Testis (tissue), 3 donors: Measurements from ENCODE around the gene CETN3. TPM values are rescaled to one million over a fixed set of nuclear protein-coding genes. Genes with fewer than 3 reads are reported as not detected.

Source experiments
- DNase-seq: peaks from one replicate; pipeline ENCODE4 v3.0.0-alpha.2; 2019
- H3K27ac ChIP-seq, 2 donors: fragments of 200-600 bp; sonication (generic); one replicate each; pipeline ENCODE4 v1.5.1; 2019
- H3K27me3 ChIP-seq: fragments of 200-600 bp; sonication (generic); one replicate; pipeline ENCODE4 v1.5.1; 2019
- H3K36me3 ChIP-seq: fragments of 200-600 bp; sonication (generic); one replicate; pipeline ENCODE4 v1.5.1; 2017; ENCODE audit warnings: low read depth; ENCODE audit errors: missing control alignments
- H3K4me1 ChIP-seq: fragments of 200-600 bp; sonication (generic); one replicate; pipeline ENCODE4 v1.5.1; 2019
- H3K4me3 ChIP-seq, 2 donors: fragments of 200-600 bp; sonication (generic); one replicate each; pipeline ENCODE4 v1.5.1; 2017 to 2019
- H3K9me3 ChIP-seq: fragments of 200-600 bp; sonication (generic); one replicate; pipeline ENCODE4 v1.5.1; 2017
- CTCF ChIP-seq, 3 experiments: fragments of 450-650 bp in 2 of 3; fragments of 200-600 bp in 1 of 3; sonication (generic) in 1 of 3; IDR thresholded peaks; one replicate each; pipeline ENCODE4 v1.5.1; 2016 to 2019; ENCODE audit warnings: antibody characterized with exemption in 3 of 3, mild to moderate bottlenecking in 2 of 3, moderate library complexity in 1 of 3
- POLR2A ChIP-seq: fragments of 450-650 bp; IDR thresholded peaks from one replicate; pipeline ENCODE4 v1.6.1; 2017; ENCODE audit warnings: antibody characterized with exemption, mild to moderate bottlenecking, moderate library complexity
- WGBS, 2 donors: methylation state at CpG; one replicate each; pipeline ENCODE4 v1.1.5; 2018; 5-methylcytosine and 5-hydroxymethylcytosine counted together
- intact Hi-C: fragments of 100-400 bp; cut with DNase I; formaldehyde crosslinking; loops from one replicate; pipeline ENCODE4 v1.15.1; 2023; ENCODE audit warnings: low total_unique reads
- polyA plus RNA-seq: library from polyadenylated mRNA; stranded (reverse); fragments of 350-450 nt; fragmentation: Illumina TruSeq; extraction: RNeasy Lipid Tissue Mini Kit (QIAGEN cat#74804); gene quantifications from one replicate; pipeline ENCODE4 v1.2.3, GENCODE V29; 2014; ENCODE audit warnings: low read depth, low replicate concordance; ENCODE audit not compliant: insufficient read depth
- total RNA-seq, 2 donors: library from RNA; depleted of rRNA; stranded (reverse); fragments of >200 nt; gene quantifications; one replicate each; pipeline ENCODE4 v1.2.3, GENCODE V29; 2016

The CETN3 gene
- total and polyA plus RNA-seq, 3 donors from 2014 or later: 56.7 to 353 (median 60.9) TPM

- intact Hi-C loops: no loop called here
- WGBS, 2 donors: 92 to 94% methylated on average over 4 of the region's 4 CpGs
- no peak overlapping the region for H3K4me3 ChIP-seq
- no peaks in the 10 kb centered on the region for H3K4me1 ChIP-seq
- H3K27me3 ChIP-seq: no peaks in the 10 kb centered on the region
- no peak overlapping the region for H3K27ac ChIP-seq
- H3K36me3 ChIP-seq: no peaks in the 10 kb centered on the region
- DNase-seq: no peak
- H3K9me3 ChIP-seq: no peaks in the 10 kb centered on the region
- TF ChIP-seq POLR2A: no peak
These were observed 10.3 kb downstream of the CETN3 start for GRCh38 chr5:90399251-90399650.

- intact Hi-C loops: no loop called here
These were observed 10.8 kb downstream of the CETN3 start for GRCh38 chr5:90398726-90399125.

GRCh38 chr5:90395005-90395404, 14.6 kb downstream of the CETN3 start:
- WGBS, 2 donors: 97% methylated on average over 2 of the region's 2 CpGs
- Histone ChIP-seq H3K27me3 (no peaks in the 10 kb centered on the region), H3K4me1 (no peaks in the 10 kb centered on the region), H3K9me3 (no peaks in the 10 kb centered on the region), H3K36me3 (no peaks in the 10 kb centered on the region), H3K4me3 (no peak overlapping the region), H3K27ac (no peak overlapping the region)
- DNase-seq: no peak
- intact Hi-C loops: no loop called here
- TF ChIP-seq CTCF (IDR thresholded peaks at IDR 0.05): no peak
- TF ChIP-seq POLR2A: no peak

More at GRCh38 chr5:90398726-90399125, 10.8 kb downstream of the CETN3 start:
- Histone ChIP-seq H3K9me3 (no peaks in the 10 kb centered on the region), H3K27me3 (no peaks in the 10 kb centered on the region), H3K4me3 (no peak overlapping the region), H3K27ac (no peak overlapping the region), H3K4me1 (no peaks in the 10 kb centered on the region), H3K36me3 (no peaks in the 10 kb centered on the region)
- DNase-seq: no peak
- no peak for TF ChIP-seq CTCF (IDR thresholded peaks at IDR 0.05)
- TF ChIP-seq POLR2A: no peak
- 96 to 97% methylated on average over 2 of the region's 2 CpGs for WGBS, 2 donors

- H3K27me3 ChIP-seq: no peaks in the 10 kb centered on the region
- WGBS, 2 donors: 63 to 67% methylated on average over 3 of the region's 3 CpGs
- no peak for DNase-seq
- H3K27ac ChIP-seq: no peak overlapping the region
- no peak overlapping the region for H3K4me3 ChIP-seq
- H3K4me1 ChIP-seq: no peaks in the 10 kb centered on the region
- intact Hi-C loops: no loop called here
- TF ChIP-seq CTCF (IDR thresholded peaks at IDR 0.05) (no peak), POLR2A (no peak)
- H3K9me3 ChIP-seq: no peaks in the 10 kb centered on the region
- H3K36me3 ChIP-seq: no peaks in the 10 kb centered on the region
These were observed 18.6 kb downstream of the CETN3 start for GRCh38 chr5:90390928-90391327.

GRCh38 chr5:90390326-90390725, 19.2 kb downstream of the CETN3 start:
- no peak for TF ChIP-seq CTCF (IDR thresholded peaks at IDR 0.05)
- Histone ChIP-seq H3K36me3 (no peaks in the 10 kb centered on the region), H3K9me3 (no peaks in the 10 kb centered on the region), H3K4me3 (no peak overlapping the region), H3K27me3 (no peaks in the 10 kb centered on the region), H3K27ac (no peak overlapping the region), H3K4me1 (no peaks in the 10 kb centered on the region)
- WGBS, 2 donors: 78 to 81% methylated on average over 2 of the region's 2 CpGs
- DNase-seq: no peak
- intact Hi-C loops: no loop called here
